Measurements from ENCODE around the gene PSMB3. TPM values are rescaled to one million over a fixed set of nuclear protein-coding genes. Genes with fewer than 3 reads are reported as not detected.
"Not testable (repeated sequence)": the region's sequence is repeated elsewhere in the genome, so short reads cannot be mapped to it uniquely, and the experiment has no call there.

PSMB3 gene
- polyA plus RNA-seq, 1 of the 3 experiments (the other 2 are of a cell fraction): 533 TPM

DNA sequence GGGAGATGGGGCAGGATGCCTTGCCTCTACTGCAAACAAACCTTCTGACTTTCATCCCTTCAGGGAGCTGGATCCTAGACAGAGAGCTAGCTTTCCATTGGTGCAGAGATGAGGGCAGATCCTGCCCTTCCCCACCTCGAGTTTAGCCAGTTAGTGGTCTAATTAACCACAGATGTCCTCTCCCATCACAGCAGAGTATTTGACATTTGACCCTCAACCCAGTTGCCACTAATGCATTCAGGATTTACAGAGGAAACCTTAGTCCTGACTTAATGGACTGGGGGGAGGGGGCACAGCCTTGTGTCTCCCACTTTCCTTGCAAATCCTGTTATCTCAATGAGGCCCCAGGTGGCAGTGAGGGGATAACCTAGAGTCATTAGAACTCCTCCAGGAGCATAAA, 36.6 kb downstream of the PSMB3 start:
- Histone ChIP-seq H3K9ac (no peak overlapping the region), H3K36me3 (replicated peaks in 1 of 2; ENCODE audit: control insufficient read depth in 1 of 2, insufficient read depth in 2 of 2, low read length in 1 of 2) (peaks cover 21 to 26% of the 10 kb centered on the region in 2 experiments), H3K27ac (ENCODE audit: low read depth in 2 of 2, low read length in 1 of 2) (peak overlapping the region; percentile 11 to 77; a peak in 3 of 4 replicates), H3F3A (replicated peaks; ENCODE audit: insufficient read depth) (peaks cover 5% of the 10 kb centered on the region), H4K20me1 (ENCODE audit: insufficient read depth) (peaks cover 53% of the 10 kb centered on the region), H3K9me2 (no peaks in the 10 kb centered on the region), H3K4me1 (ENCODE audit: control insufficient read depth in 1 of 2, insufficient read depth in 2 of 2, low read depth in 1 of 2, low read length in 1 of 2) (peaks cover 11 to 18% of the 10 kb centered on the region in 2 experiments; a peak in 3 of 4 replicates), H3K4me2 (peak overlapping the region; percentile 28; the same call in 1 of the 2 replicates), H3K9me3 (no peaks in the 10 kb centered on the region), H3K4me3 (ENCODE audit: low read depth in 2 of 2, low read length in 1 of 2) (no peak overlapping the region), H3K27me3 (ENCODE audit: insufficient read depth) (no peaks in the 10 kb centered on the region), H3K79me2 (ENCODE audit: insufficient read depth) (peaks cover 88% of the 10 kb centered on the region), H2AFZ (ENCODE audit: low read depth) (no peak overlapping the region)
- peak; percentile 75 for DNase-seq
- TF ChIP-seq TEAD4 (IDR thresholded peaks at IDR 0.05; ENCODE audit: borderline replicate concordance, insufficient read depth) (no peak), CTCF (IDR thresholded peaks at IDR 0.05) (no peak), TCF12 (IDR thresholded peaks at IDR 0.05) (peak; percentile 71), RCOR1 (IDR thresholded peaks at IDR 0.05; ENCODE audit: low read length) (peak; percentile 70), GABPA (IDR thresholded peaks at IDR 0.05; ENCODE audit: low read depth) (no peak), FOSL2 (IDR thresholded peaks at IDR 0.05; ENCODE audit: borderline replicate concordance, low read depth) (no peak), EP300 (IDR thresholded peaks at IDR 0.05; ENCODE audit: borderline replicate concordance in 1 of 2, low read depth in 1 of 2, low read length in 1 of 2) (no peak), GATA2 (CRISPR knock-in tag; IDR thresholded peaks at IDR 0.05) (0 out of 2 replicates have a peak, but pooled peaks have one; percentile 7), NRF1 (IDR thresholded peaks at IDR 0.05; ENCODE audit: low read depth, low read length) (no peak), RFX5 (IDR thresholded peaks at IDR 0.05; ENCODE audit: low read length) (no peak), CHD2 (IDR thresholded peaks at IDR 0.05; ENCODE audit: low read length, partially characterized antibody) (peak; percentile 47)
- ChIA-PET POLR2A (interaction anchor here (0.6 kb wide), 1 partner anchor 113 kb away, joined by 3 read pairs; no protein-coding TSS in a partner anchor), CTCF (interaction anchor here (0.6 to 1.7 kb wide), 4 partner anchors 10 to 112 kb away, joined by 3 to 6 read pairs (median 4); partner anchors contain the start of gene PIP4K2B)
- 8% methylated on average over 1 of the region's 1 CpG for WGBS (ENCODE audit: low lambda C conversion rate)

DNA sequence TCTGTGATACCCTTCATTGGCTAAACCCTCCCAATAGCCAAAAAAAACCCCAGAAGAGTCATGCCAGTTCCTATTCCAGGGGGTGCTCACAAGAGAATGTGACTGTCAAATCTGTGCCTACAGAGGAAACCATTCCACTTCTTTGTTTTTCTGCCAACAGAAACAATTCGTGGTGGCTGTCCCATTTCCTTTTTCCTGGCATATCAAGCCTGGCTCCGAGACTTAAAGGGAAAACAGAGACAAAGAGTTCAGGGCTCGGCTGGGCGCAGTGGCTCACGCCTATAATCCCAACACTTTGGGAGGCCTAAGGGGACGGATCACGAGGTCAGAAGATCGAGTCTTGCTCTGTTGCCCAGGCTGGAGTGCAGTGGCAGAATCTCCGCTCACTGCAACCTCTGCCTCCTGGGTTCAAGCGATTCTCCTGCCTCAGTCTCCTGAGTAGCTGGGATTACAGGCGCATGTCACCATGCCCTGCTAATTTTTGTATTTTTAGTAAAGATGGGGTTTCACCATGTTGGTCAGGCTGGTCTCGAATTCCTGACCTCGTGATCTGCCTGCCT, 37.7 kb downstream of the PSMB3 start:
- CTCF ChIA-PET: not testable (repeated sequence)

More for the DNA sequence above, 37.7 kb downstream of the PSMB3 start:
- H4K20me1 ChIP-seq (ENCODE audit: insufficient read depth): peaks cover 55% of the 10 kb centered on the region
- POLR2A ChIA-PET; DNase-seq; H3K9me2 ChIP-seq; H3K9me3 ChIP-seq; H3K27me3 ChIP-seq (ENCODE audit: insufficient read depth); H3K4me3 ChIP-seq (ENCODE audit: low read depth in 2 of 2, low read length in 1 of 2); H3F3A ChIP-seq (replicated peaks; ENCODE audit: insufficient read depth); H2AFZ ChIP-seq (ENCODE audit: low read depth); H3K9ac ChIP-seq: not testable (repeated sequence)
- H3K4me1 ChIP-seq (ENCODE audit: control insufficient read depth in 1 of 2, insufficient read depth in 2 of 2, low read depth in 1 of 2, low read length in 1 of 2): peaks cover 11 to 18% of the 10 kb centered on the region in 2 experiments; a peak in 3 of 4 replicates
- 0 out of 2 replicates have a peak overlapping the region, but pooled peaks have one; percentile 37 for H3K4me2 ChIP-seq
- H3K36me3 ChIP-seq (replicated peaks in 1 of 2; ENCODE audit: control insufficient read depth in 1 of 2, insufficient read depth in 2 of 2, low read length in 1 of 2): peaks cover 13 to 29% of the 10 kb centered on the region in 2 experiments
- peak overlapping the region; percentile 11 to 77; a peak in 3 of 4 replicates for H3K27ac ChIP-seq (ENCODE audit: low read depth in 2 of 2, low read length in 1 of 2)
- H3K79me2 ChIP-seq (ENCODE audit: insufficient read depth): peaks cover 99% of the 10 kb centered on the region
- 85% methylated on average over 13 of the region's 13 CpGs for WGBS (ENCODE audit: low lambda C conversion rate)

Data from SK-N-SH (cell line).